Uterus (tissue), 4 donors: ENCODE data around the gene LIFR. TPM values are rescaled to one million over a fixed set of nuclear protein-coding genes. Genes with fewer than 3 reads are reported as not detected.

ENCODE experiments used
- DNase-seq, 2 donors: peaks; one replicate each; pipeline ENCODE4 v3.0.0-alpha.2; 2019 to 2020
- H3K27ac ChIP-seq, 2 donors: fragments of 200-600 bp; sonication (generic); 1 replicate in 1 of 2; 2 replicates in 1 of 2; pipeline ENCODE4 v1.5.1; 2016 to 2018
- H3K27me3 ChIP-seq, 2 donors: fragments of 200-600 bp; sonication (generic); one replicate each; pipeline ENCODE4 v1.5.1; 2018 to 2019; ENCODE audit warnings: control low read depth in 1 of 2
- H3K36me3 ChIP-seq, 2 donors: fragments of 200-600 bp; sonication (generic); one replicate each; pipeline ENCODE4 v1.5.1; 2019; ENCODE audit warnings: control low read depth in 1 of 2
- H3K4me1 ChIP-seq, 2 donors: fragments of 200-600 bp; sonication (generic); one replicate each; pipeline ENCODE4 v1.5.1; 2018 to 2019; ENCODE audit warnings: control low read depth in 1 of 2
- H3K4me3 ChIP-seq, 2 donors: fragments of 200-600 bp; sonication (generic); 1 replicate in 1 of 2; 2 replicates in 1 of 2; pipeline ENCODE4 v1.5.1; 2018 to 2019; ENCODE audit warnings: mild to moderate bottlenecking in 1 of 2
- H3K9me3 ChIP-seq, 2 donors: fragments of 200-600 bp; sonication (generic); one replicate each; pipeline ENCODE4 v1.5.1; 2019; ENCODE audit warnings: control low read depth in 1 of 2
- POLR2A ChIP-seq, 2 donors: fragments of 450-650 bp; IDR thresholded peaks; one replicate each; pipeline ENCODE4 v1.6.1; 2016; ENCODE audit warnings: antibody characterized with exemption in 2 of 2, mild to moderate bottlenecking in 1 of 2, moderate library complexity in 1 of 2
- intact Hi-C: fragments of 100-400 bp; cut with DNase I; formaldehyde crosslinking; loops from one replicate; pipeline ENCODE4 v1.15.1; 2023; ENCODE audit warnings: low total_unique reads
- total RNA-seq, 4 donors: library from RNA; depleted of rRNA in 3 of 4; stranded (reverse); fragments of >200 nt in 3 of 4; gene quantifications; one replicate each; pipeline versions ENCODE4 v1.1.0 to v1.2.4, GENCODE V29; 2014 to 2023
- TF ChIP-seq, protein P1 (sequence below), 4 experiments: fragments of 200-600 bp in 2 of 4; fragments of 450-650 bp in 2 of 4; sonication (generic) in 2 of 4; IDR thresholded peaks; one replicate each; pipeline ENCODE4 v1.5.1; 2016 to 2019; ENCODE audit warnings: antibody characterized with exemption in 4 of 4, mild to moderate bottlenecking in 2 of 4, moderate library complexity in 1 of 4
- donor health status: DM: yes; HTN: yes; CAD: no.

LIFR gene
- total RNA-seq, 4 donors from 2014 or later: 141 to 310 (median 232) TPM

DNA sequence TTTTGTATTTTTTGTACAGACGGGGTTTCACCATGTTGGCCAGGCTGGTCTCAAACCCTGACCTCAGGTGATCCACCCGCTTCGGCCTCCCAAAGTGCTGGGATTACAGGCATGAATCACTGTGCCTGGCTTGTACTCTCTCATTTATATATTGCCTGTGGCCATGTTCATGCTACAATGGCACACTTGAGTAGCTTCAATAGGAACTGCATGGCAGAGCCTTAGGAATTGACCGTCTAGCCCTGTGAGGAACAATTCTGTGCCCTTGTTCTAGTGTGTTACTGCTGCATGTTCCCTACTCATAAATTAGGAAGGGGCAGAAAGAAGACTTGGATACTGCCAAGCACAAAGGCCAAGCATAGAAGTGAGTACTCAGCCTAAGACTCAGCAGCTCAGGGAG is 104.2 kb downstream of the LIFR start:
- no peaks in the 10 kb centered on the region for H3K4me1 ChIP-seq
- no peak overlapping the region for H3K4me3 ChIP-seq
- H3K27me3 ChIP-seq: no peaks in the 10 kb centered on the region
- no peak for DNase-seq
- no peaks in the 10 kb centered on the region for H3K9me3 ChIP-seq
- intact Hi-C loops: no loop called here
- TF ChIP-seq, protein P1, sequence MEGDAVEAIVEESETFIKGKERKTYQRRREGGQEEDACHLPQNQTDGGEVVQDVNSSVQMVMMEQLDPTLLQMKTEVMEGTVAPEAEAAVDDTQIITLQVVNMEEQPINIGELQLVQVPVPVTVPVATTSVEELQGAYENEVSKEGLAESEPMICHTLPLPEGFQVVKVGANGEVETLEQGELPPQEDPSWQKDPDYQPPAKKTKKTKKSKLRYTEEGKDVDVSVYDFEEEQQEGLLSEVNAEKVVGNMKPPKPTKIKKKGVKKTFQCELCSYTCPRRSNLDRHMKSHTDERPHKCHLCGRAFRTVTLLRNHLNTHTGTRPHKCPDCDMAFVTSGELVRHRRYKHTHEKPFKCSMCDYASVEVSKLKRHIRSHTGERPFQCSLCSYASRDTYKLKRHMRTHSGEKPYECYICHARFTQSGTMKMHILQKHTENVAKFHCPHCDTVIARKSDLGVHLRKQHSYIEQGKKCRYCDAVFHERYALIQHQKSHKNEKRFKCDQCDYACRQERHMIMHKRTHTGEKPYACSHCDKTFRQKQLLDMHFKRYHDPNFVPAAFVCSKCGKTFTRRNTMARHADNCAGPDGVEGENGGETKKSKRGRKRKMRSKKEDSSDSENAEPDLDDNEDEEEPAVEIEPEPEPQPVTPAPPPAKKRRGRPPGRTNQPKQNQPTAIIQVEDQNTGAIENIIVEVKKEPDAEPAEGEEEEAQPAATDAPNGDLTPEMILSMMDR (IDR thresholded peaks at IDR 0.05): no peak
- no peak for TF ChIP-seq POLR2A (IDR thresholded peaks at IDR 0.05)
- no peak overlapping the region for H3K27ac ChIP-seq
- H3K36me3 ChIP-seq: no peaks in the 10 kb centered on the region

DNA sequence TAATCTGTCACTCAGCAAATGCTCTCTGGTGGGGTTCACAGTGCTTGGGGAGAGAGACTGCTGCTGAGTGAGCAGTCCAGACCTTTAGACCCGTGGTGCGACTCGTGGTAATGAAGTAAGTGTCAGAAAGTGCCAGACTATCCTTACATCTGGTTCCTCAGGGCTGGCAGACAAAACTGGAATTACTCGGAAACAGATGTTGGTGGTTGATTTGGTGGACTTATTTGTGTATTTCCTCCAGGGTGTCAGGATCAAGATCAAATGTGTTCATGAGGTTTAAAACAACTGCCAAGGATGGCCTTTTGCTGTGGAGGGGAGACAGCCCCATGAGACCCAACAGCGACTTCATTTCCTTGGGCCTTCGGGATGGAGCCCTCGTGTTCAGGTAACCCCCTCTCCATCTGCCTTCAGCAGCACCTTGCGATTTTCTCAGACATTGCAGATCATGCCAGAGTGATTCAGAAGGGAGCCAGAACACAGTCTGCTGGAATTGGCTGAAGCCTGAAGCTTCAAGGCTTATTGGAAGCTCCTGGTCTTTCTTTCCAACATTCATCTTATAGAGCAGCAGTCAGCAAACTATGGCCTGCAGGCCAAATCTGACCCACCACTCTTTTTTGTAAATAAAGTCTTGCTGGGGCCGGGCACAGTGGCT is 105.2 kb downstream of the LIFR start:
- H3K4me1 ChIP-seq: no peaks in the 10 kb centered on the region
- no peaks in the 10 kb centered on the region for H3K27me3 ChIP-seq
- H3K4me3 ChIP-seq: no peak overlapping the region
- no peak overlapping the region for H3K27ac ChIP-seq
- TF ChIP-seq, protein P1 (IDR thresholded peaks at IDR 0.05): no peak
- TF ChIP-seq POLR2A (IDR thresholded peaks at IDR 0.05): no peak
- intact Hi-C loops: no loop called here
- H3K9me3 ChIP-seq: no peaks in the 10 kb centered on the region
- H3K36me3 ChIP-seq: no peaks in the 10 kb centered on the region
- DNase-seq: no peak

DNA sequence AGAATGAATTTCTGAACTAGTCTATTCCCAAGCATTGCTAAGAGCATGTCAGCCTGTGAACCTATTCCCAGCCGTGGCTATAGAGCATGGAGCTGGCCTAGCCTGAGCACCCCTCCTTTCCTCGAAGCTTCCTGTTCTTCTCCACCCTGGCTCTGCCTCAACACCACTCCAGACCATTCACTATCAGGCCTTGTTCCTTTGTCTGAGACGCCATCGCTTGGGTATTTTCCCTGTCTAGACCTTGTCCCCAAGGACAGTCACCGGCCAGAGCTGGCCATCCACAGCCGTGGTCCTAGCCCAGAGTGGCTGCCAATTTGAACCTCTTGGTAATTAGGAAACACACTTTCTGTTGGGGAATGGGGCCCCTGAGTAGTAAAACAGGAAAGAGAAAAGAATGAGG is 105.8 kb downstream of the LIFR start:
- H3K27me3 ChIP-seq: no peaks in the 10 kb centered on the region
- intact Hi-C loops: no loop called here
- H3K9me3 ChIP-seq: no peaks in the 10 kb centered on the region
- no peaks in the 10 kb centered on the region for H3K4me1 ChIP-seq
- no peak overlapping the region for H3K27ac ChIP-seq
- H3K36me3 ChIP-seq: no peaks in the 10 kb centered on the region
- no peak for DNase-seq
- H3K4me3 ChIP-seq: no peak overlapping the region
- TF ChIP-seq, protein P1 (IDR thresholded peaks at IDR 0.05): no peak
- TF ChIP-seq POLR2A (IDR thresholded peaks at IDR 0.05): no peak

DNA sequence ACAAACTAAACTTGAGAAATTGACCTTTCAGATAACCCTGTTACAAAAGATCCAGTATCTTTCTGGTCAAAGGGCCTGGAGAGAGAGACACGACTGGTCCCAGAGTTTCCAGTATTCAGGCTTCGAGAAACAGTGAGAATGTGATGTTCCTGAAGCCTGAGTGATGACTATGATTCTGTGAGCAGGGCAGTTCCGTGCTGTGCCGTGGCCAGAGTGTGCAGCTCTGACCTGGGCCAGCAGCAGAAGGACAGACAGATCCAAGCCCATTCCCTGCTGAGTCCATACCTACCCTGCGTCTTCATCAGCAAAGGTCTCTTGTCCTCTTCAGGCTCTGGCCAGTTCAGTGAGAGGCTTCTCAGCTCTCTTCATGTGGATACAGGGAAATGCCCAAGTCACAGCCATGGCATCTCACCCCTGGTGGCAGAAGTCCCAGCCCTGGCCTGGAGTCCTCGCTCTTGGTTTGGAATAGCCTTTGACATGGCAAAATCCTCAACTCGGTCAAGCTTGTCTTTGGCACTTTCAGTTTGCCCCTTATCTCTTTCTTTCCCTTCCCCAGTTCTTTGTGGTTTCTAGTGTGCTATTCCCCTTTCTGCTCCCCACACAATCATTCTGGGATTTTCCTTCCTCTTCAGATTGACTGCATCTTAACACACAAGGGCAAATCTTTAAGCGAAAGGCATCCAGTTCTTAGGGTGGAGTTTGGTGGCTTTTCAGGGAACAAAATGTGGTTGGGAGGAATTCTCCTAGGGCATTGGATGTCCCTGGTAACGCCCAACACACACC is 107.7 kb downstream of the LIFR start:
- Histone ChIP-seq H3K4me1 (no peaks in the 10 kb centered on the region), H3K27ac (peak overlapping the region; percentile 2 to 35)

More for the DNA sequence above, 107.7 kb downstream of the LIFR start:
- no peak for DNase-seq
- H3K4me3 ChIP-seq: no peak overlapping the region
- no peaks in the 10 kb centered on the region for H3K36me3 ChIP-seq
- no peaks in the 10 kb centered on the region for H3K27me3 ChIP-seq
- no peaks in the 10 kb centered on the region for H3K9me3 ChIP-seq
- intact Hi-C loops: no loop called here
- TF ChIP-seq, protein P1 (IDR thresholded peaks at IDR 0.05): no peak
- no peak for TF ChIP-seq POLR2A (IDR thresholded peaks at IDR 0.05)
